ENCODE results near the gene FKRP.

The FKRP gene

GRCh38 chr19:46715975-46716671, 29.7 kb upstream of the FKRP start:
- DNase-seq (ENCODE audit: low read depth) = no peak
- TF ChIP-seq CTCF (IDR thresholded peaks at IDR 0.05; ENCODE audit: low read depth, low read length, missing control alignments) = no peak

GRCh38 chr19:46716672-46717033, 29.2 kb upstream of the FKRP start:
- in situ Hi-C loops (cut with HindIII; ENCODE audit: low sequenced_read_pairs) = no loop called here
- no peak for DNase-seq (ENCODE audit: low read depth)
- peak overlapping the region; percentile 61 for H3K4me3 ChIP-seq (ENCODE audit: low read depth, low read length)
- TF ChIP-seq CTCF (IDR thresholded peaks at IDR 0.05; ENCODE audit: low read depth, low read length, missing control alignments) = no peak

More at GRCh38 chr19:46715975-46716671, 29.7 kb upstream of the FKRP start:
- H3K4me3 ChIP-seq (ENCODE audit: low read depth, low read length) = peak overlapping the region; percentile 61
- in situ Hi-C loops (cut with HindIII; ENCODE audit: low sequenced_read_pairs) = no loop called here

- H3K4me3 ChIP-seq (ENCODE audit: low read depth, low read length) = peak within 1 kb of the TSS; percentile 61
- peak; percentile 35 for DNase-seq (ENCODE audit: low read depth)
- no peak for TF ChIP-seq CTCF (IDR thresholded peaks at IDR 0.05; ENCODE audit: low read depth, low read length, missing control alignments)
- in situ Hi-C loops (cut with HindIII; ENCODE audit: low sequenced_read_pairs) = no loop called here
Observed at GRCh38 chr19:46717034-46717715, 28.7 kb upstream of the FKRP start, which contains the start of gene PRKD2. Gene PRKD2, minus strand, starts transcription at chr19:46717114. Its CDS starts 744 bp downstream, at chr19:46716370.

GRCh38 chr19:46717716-46718143, 28.1 kb upstream of the FKRP start:
- no peak for TF ChIP-seq CTCF (IDR thresholded peaks at IDR 0.05; ENCODE audit: low read depth, low read length, missing control alignments)
- peak overlapping the region; percentile 61 for H3K4me3 ChIP-seq (ENCODE audit: low read depth, low read length)
- in situ Hi-C loops (cut with HindIII; ENCODE audit: low sequenced_read_pairs) = no loop called here
- no peak for DNase-seq (ENCODE audit: low read depth)

- no peak for DNase-seq (ENCODE audit: low read depth)
- in situ Hi-C loops (cut with HindIII; ENCODE audit: low sequenced_read_pairs) = no loop called here
- TF ChIP-seq CTCF (IDR thresholded peaks at IDR 0.05; ENCODE audit: low read depth, low read length, missing control alignments) = no peak
- H3K4me3 ChIP-seq (ENCODE audit: low read depth, low read length) = no peak overlapping the region
Observed at GRCh38 chr19:46718157-46718933, 27.5 kb upstream of the FKRP start.

- TF ChIP-seq CTCF (IDR thresholded peaks at IDR 0.05; ENCODE audit: low read depth, low read length, missing control alignments) = no peak
- in situ Hi-C loops (cut with HindIII; ENCODE audit: low sequenced_read_pairs) = no loop called here
- H3K4me3 ChIP-seq (ENCODE audit: low read depth, low read length) = no peak overlapping the region
- no peak for DNase-seq (ENCODE audit: low read depth)
Observed at GRCh38 chr19:46718934-46719622, 26.8 kb upstream of the FKRP start.

Data from astrocyte of the cerebellum (primary cell).